Measurements from ENCODE around the gene AHDC1. TPM values are rescaled to one million over a fixed set of nuclear protein-coding genes. Genes with fewer than 3 reads are reported as not detected.

Gene AHDC1
- total RNA-seq, 1 donor from 2014 or later = 18.0 TPM

GRCh38 chr1:27634177-27634984 is 30.4 kb upstream of the AHDC1 start:
- Histone ChIP-seq H3K36me3 (ENCODE audit: control insufficient read depth, insufficient read depth, low read length) (no peaks in the 10 kb centered on the region), H3K4me3 (ENCODE audit: low read depth, low read length) (peak overlapping the region; percentile 32), H3K27me3 (ENCODE audit: control insufficient read depth, insufficient read depth, low read length) (peaks cover 20% of the 10 kb centered on the region)
- DNase-seq (ENCODE audit: low read depth) = no peak
- TF ChIP-seq CTCF (IDR thresholded peaks at IDR 0.05; ENCODE audit: insufficient read depth, low read length, poor library complexity, severe bottlenecking) = no peak

- DNase-seq (ENCODE audit: low read depth) = no peak
- H3K27me3 ChIP-seq (ENCODE audit: control insufficient read depth, insufficient read depth, low read length) = peaks cover 21% of the 10 kb centered on the region
- no peak for TF ChIP-seq CTCF (IDR thresholded peaks at IDR 0.05; ENCODE audit: insufficient read depth, low read length, poor library complexity, severe bottlenecking)
- no peaks in the 10 kb centered on the region for H3K36me3 ChIP-seq (ENCODE audit: control insufficient read depth, insufficient read depth, low read length)
- H3K4me3 ChIP-seq (ENCODE audit: low read depth, low read length) = peak overlapping the region; percentile 32
Measured at GRCh38 chr1:27633640-27634176, 29.8 kb upstream of the AHDC1 start.

GRCh38 chr1:27633298-27633610 is 29.3 kb upstream of the AHDC1 start:
- no peak for DNase-seq (ENCODE audit: low read depth)
- Histone ChIP-seq H3K36me3 (ENCODE audit: control insufficient read depth, insufficient read depth, low read length) (no peaks in the 10 kb centered on the region), H3K4me3 (ENCODE audit: low read depth, low read length) (no peak overlapping the region), H3K27me3 (ENCODE audit: control insufficient read depth, insufficient read depth, low read length) (peaks cover 23% of the 10 kb centered on the region)
- TF ChIP-seq CTCF (IDR thresholded peaks at IDR 0.05; ENCODE audit: insufficient read depth, low read length, poor library complexity, severe bottlenecking) = no peak

GRCh38 chr1:27632387-27633297 is 28.7 kb upstream of the AHDC1 start:
- no peak for TF ChIP-seq CTCF (IDR thresholded peaks at IDR 0.05; ENCODE audit: insufficient read depth, low read length, poor library complexity, severe bottlenecking)
- DNase-seq (ENCODE audit: low read depth) = no peak
- Histone ChIP-seq H3K36me3 (ENCODE audit: control insufficient read depth, insufficient read depth, low read length) (no peaks in the 10 kb centered on the region), H3K4me3 (ENCODE audit: low read depth, low read length) (no peak overlapping the region), H3K27me3 (ENCODE audit: control insufficient read depth, insufficient read depth, low read length) (peaks cover 23% of the 10 kb centered on the region)

GRCh38 chr1:27630859-27631491 is 27.0 kb upstream of the AHDC1 start:
- no peak for TF ChIP-seq CTCF (IDR thresholded peaks at IDR 0.05; ENCODE audit: insufficient read depth, low read length, poor library complexity, severe bottlenecking)
- no peak overlapping the region for H3K4me3 ChIP-seq (ENCODE audit: low read depth, low read length)
- H3K36me3 ChIP-seq (ENCODE audit: control insufficient read depth, insufficient read depth, low read length) = no peaks in the 10 kb centered on the region
- DNase-seq (ENCODE audit: low read depth) = no peak
- H3K27me3 ChIP-seq (ENCODE audit: control insufficient read depth, insufficient read depth, low read length) = peaks cover 23% of the 10 kb centered on the region
